Left lung (tissue), 10 donors: ENCODE results near the gene CYB5R3. TPM values are rescaled to one million over a fixed set of nuclear protein-coding genes. Genes with fewer than 3 reads are reported as not detected.

Source experiments
- ATAC-seq: fragments of 200-7000 bp; cut with Tn5 transposase; one replicate; pipeline ENCODE4 v1.9.1; 2020; ENCODE audit warnings: moderate library complexity
- DNase-seq, 4 donors: peaks; one replicate each; pipeline ENCODE4 v3.0.0-alpha.2; 2013 to 2020
- H3K27ac ChIP-seq, 2 donors: fragments of 200-600 bp; sonication (generic) in 1 of 2; one replicate each; pipeline versions ENCODE4 v1.5.0 to v1.8.0; 2020 to 2021
- H3K27me3 ChIP-seq, 2 donors: fragments of 200-600 bp; sonication (generic) in 1 of 2; one replicate each; pipeline versions ENCODE4 v1.5.0 to v1.8.0; 2020 to 2021
- H3K36me3 ChIP-seq, 2 donors: fragments of 200-600 bp; sonication (generic) in 1 of 2; one replicate each; pipeline versions ENCODE4 v1.5.0 to v1.8.0; 2020 to 2021
- H3K4me1 ChIP-seq, 2 donors: fragments of 200-600 bp; one replicate each; pipeline ENCODE4 v1.8.0; 2021
- H3K4me3 ChIP-seq, 2 donors: fragments of 200-600 bp; sonication (generic) in 1 of 2; one replicate each; pipeline versions ENCODE4 v1.5.0 to v1.8.0; 2020 to 2021; ENCODE audit warnings: mild to moderate bottlenecking in 1 of 2
- H3K9me3 ChIP-seq, 2 donors: fragments of 200-600 bp; sonication (generic) in 1 of 2; one replicate each; pipeline versions ENCODE4 v1.5.0 to v1.8.0; 2020 to 2021
- intact Hi-C, 2 donors: fragments of 100-400 bp; cut with DNase I; formaldehyde crosslinking; loops; one replicate each; pipeline versions ENCODE4 v1.11.2 to v1.14.2; 2022
- polyA plus RNA-seq, 6 donors: library from polyadenylated mRNA; unstranded; fragments of 120-200 nt; gene quantifications; one replicate each; pipeline ENCODE4 v1.2.1, GENCODE V29; 2013; ENCODE audit not compliant: insufficient read length in 6 of 6
- total RNA-seq, 2 donors: library from RNA; stranded (reverse); fragmentation: NEBNext Ultra II Directional; extraction: Animal tissue kit (Norgen Biotek cat#: 25700); gene quantifications; one replicate each; pipeline ENCODE4 v1.2.1, GENCODE V29; 2021
- TF ChIP-seq, protein P1 (sequence below), 2 donors: fragments of 200-600 bp; sonication (generic) in 1 of 2; IDR thresholded peaks; one replicate each; pipeline versions ENCODE4 v1.5.0 to v1.8.0; 2021; ENCODE audit warnings: antibody characterized with exemption in 2 of 2
- donor health status: DM: no; HTN: yes; CAD: no.
- donor health status: DM: no; HTN: no; CAD: no.

The CYB5R3 gene
- total and polyA plus RNA-seq, 8 donors, result 116 to 265 (median 150) TPM

DNA sequence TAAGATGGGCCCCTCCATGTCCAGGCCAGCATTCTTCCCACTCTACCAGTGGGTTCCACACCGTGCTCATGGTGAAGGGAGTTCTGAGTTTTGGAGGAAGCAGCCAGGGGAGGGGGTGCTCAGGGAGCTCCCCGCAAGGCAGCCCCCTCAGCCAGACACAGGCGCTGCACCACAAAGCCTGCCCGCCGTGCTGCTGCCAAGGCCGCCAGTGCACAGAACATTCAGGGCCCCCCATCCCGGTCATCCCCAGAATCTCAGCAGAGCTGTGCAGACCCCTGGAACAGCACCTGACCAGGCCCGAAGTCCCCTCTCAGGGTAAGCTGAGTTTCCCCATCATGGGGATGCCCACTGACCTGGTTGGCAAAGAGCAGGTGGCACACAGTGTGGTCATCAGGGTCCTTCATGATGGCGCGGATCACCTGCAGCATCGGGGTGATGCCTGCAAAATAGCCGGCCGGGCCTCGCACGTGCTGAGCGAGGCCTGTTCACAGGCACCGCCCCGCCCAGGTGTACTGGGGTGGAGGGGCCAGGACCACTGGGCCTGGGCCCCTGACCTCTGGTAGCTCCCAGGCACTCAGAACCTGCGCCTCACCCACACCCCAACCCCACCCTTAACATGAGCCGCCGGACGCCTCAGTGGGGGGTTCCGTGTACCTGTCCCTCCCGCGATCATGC lies 22.1 kb downstream of the CYB5R3 start:
- peaks cover 0 to 100% of the 10 kb centered on the region in 2 donors for H3K36me3 ChIP-seq
- H3K4me3 ChIP-seq, result no peak overlapping the region
- no peak overlapping the region for H3K27ac ChIP-seq
- no peaks in the 10 kb centered on the region for H3K27me3 ChIP-seq
- no peak for ATAC-seq
- TF ChIP-seq, protein P1, sequence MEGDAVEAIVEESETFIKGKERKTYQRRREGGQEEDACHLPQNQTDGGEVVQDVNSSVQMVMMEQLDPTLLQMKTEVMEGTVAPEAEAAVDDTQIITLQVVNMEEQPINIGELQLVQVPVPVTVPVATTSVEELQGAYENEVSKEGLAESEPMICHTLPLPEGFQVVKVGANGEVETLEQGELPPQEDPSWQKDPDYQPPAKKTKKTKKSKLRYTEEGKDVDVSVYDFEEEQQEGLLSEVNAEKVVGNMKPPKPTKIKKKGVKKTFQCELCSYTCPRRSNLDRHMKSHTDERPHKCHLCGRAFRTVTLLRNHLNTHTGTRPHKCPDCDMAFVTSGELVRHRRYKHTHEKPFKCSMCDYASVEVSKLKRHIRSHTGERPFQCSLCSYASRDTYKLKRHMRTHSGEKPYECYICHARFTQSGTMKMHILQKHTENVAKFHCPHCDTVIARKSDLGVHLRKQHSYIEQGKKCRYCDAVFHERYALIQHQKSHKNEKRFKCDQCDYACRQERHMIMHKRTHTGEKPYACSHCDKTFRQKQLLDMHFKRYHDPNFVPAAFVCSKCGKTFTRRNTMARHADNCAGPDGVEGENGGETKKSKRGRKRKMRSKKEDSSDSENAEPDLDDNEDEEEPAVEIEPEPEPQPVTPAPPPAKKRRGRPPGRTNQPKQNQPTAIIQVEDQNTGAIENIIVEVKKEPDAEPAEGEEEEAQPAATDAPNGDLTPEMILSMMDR (IDR thresholded peaks at IDR 0.05), result no peak
- intact Hi-C loops, result no loop called here
- no peak for DNase-seq
- no peaks in the 10 kb centered on the region for H3K9me3 ChIP-seq
- peaks cover 0 to 20% of the 10 kb centered on the region in 2 donors for H3K4me1 ChIP-seq

DNA sequence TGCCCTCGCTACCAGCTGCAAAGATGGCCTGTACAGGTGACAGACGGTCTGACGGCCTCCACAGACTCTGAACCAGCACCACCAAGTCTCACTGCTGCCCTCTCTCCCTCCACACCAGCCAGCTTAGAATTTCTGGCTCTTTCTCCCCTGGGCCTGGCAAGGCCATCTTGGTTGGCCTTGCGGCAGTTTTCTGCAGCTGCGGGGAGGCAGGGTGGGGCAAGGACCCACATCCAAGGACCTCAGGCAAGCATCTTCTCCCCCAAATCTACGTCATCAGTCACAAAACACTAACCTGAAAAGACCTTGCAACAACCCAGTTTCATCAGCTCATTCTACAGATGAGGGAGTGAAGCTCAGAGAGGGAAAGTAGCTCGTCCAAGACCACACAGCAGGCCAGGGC lies 22.8 kb downstream of the CYB5R3 start:
- TF ChIP-seq, protein P1 (IDR thresholded peaks at IDR 0.05), result no peak
- peaks cover 0 to 94% of the 10 kb centered on the region in 2 donors for H3K36me3 ChIP-seq
- ATAC-seq (no peak), DNase-seq (no peak)
- H3K9me3 ChIP-seq, result no peaks in the 10 kb centered on the region
- no peak overlapping the region for H3K4me3 ChIP-seq
- H3K4me1 ChIP-seq, result peaks cover 0 to 26% of the 10 kb centered on the region in 2 donors
- no peak overlapping the region for H3K27ac ChIP-seq
- intact Hi-C loops, result no loop called here
- H3K27me3 ChIP-seq, result no peaks in the 10 kb centered on the region

DNA sequence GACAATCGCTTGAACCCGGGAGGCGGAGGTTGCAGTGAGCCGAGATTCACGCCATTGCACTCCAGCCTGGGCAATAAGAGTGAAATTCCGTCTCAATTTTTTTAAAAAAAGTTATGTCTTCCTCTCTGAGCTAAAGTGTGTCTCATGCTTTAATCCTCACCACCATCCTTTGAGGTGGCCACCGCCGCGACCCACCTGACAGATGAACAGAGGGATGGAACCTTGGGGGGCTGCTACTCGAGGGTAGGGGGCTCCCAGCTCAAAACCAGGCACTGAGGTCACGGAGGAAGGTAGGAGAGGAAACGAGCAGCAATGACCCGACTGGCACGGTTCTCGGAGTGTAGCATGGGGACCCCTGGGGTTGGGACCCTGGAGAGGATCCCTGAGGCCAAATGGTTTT lies 23.8 kb downstream of the CYB5R3 start:
- intact Hi-C loops, result no loop called here
- ATAC-seq, result no peak
- Histone ChIP-seq H3K27ac (no peak overlapping the region), H3K9me3 (no peaks in the 10 kb centered on the region), H3K27me3 (no peaks in the 10 kb centered on the region), H3K36me3 (peaks cover 0 to 84% of the 10 kb centered on the region in 2 donors), H3K4me1 (peaks cover 0 to 29% of the 10 kb centered on the region in 2 donors), H3K4me3 (no peak overlapping the region)
- DNase-seq, result peak in 1 of 4 donors; percentile 34
- TF ChIP-seq, protein P1 (IDR thresholded peaks at IDR 0.05), result no peak

DNA sequence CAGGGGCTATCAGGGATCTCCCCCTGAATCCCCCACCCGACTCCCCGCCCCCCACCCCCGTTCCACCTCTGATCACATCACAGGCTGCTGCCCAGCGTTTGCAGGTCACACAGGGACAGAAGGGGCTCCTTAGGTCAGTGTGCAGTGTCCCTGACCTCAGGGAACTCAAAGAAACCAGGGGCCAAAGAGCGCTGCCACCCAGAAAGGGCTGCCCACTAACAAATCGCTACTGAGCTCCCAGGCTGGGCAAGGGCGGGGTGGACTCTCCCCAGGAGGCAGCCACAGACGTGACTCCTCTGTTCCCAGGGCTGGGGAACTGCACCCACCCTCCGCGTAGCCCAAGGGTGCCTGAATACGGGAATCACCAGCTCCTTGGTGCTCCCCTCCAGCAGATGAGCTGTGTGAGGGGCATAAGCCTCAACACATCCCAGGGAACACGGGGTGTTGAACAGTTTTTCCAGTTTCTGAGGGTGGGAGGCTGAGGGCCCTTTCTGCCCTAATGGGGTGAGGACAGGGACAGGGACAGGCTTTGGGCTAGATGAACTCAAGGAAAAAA lies 24.6 kb downstream of the CYB5R3 start:
- DNase-seq (peak in 1 of 4 donors; percentile 50), ATAC-seq (no peak)
- H3K36me3 ChIP-seq, result peaks cover 0 to 82% of the 10 kb centered on the region in 2 donors
- H3K27ac ChIP-seq, result no peak overlapping the region
- H3K9me3 ChIP-seq, result no peaks in the 10 kb centered on the region
- intact Hi-C loops, result no loop called here
- H3K27me3 ChIP-seq, result no peaks in the 10 kb centered on the region
- peaks cover 0 to 29% of the 10 kb centered on the region in 2 donors for H3K4me1 ChIP-seq
- H3K4me3 ChIP-seq, result no peak overlapping the region
- TF ChIP-seq, protein P1 (IDR thresholded peaks at IDR 0.05), result no peak

DNA sequence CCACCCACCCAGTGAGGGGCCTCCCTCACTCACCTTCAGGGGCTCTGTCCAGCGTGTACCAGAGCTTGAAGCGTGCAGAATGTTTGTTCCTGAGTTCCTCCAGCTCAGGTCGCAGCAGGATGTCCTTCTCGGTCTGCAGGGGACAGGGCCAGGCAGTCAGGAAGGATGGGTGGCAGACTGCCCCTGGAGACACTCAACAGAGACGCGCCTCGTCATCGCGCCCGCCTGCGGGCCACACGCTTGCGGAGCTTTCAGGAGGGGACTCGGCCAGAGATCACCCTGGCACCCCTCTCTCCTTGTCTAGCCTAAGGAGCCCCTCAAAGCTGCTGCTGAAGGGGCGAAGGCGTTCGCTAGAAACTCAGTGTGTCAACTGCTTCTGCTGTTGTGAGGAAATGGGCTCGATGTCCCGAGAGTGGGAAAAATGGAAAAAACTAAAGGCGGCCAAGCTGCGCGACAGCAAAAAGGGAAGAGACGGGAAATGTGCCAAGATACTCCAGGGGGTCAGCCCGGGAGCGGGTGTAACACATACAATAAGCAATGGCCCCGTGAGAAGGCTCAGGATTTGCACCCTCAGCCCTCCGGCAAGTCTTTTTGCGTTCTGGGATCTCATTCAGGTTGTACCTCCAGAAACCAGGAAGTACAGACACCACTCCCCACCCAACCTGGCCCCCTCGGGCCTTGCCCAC lies 25.3 kb downstream of the CYB5R3 start:
- H3K27ac ChIP-seq, result peak overlapping the region in 1 of 2 donors; percentile 50
- peaks cover 0 to 82% of the 10 kb centered on the region in 2 donors for H3K36me3 ChIP-seq
- H3K4me3 ChIP-seq, result no peak overlapping the region
- TF ChIP-seq, protein P1 (IDR thresholded peaks at IDR 0.05), result no peak
- no peaks in the 10 kb centered on the region for H3K27me3 ChIP-seq
- peaks cover 0 to 29% of the 10 kb centered on the region in 2 donors for H3K4me1 ChIP-seq
- no peaks in the 10 kb centered on the region for H3K9me3 ChIP-seq
- no peak for ATAC-seq
- intact Hi-C loops, result no loop called here
- DNase-seq, result peak in 2 of 4 donors; percentile 65 to 78
